Measurements from ENCODE around the gene PRM3. TPM values are rescaled to one million over a fixed set of nuclear protein-coding genes. Genes with fewer than 3 reads are reported as not detected.
A peak's percentile ranks its signal among the peaks of the same experiment; 100 is the strongest.
"Not testable (repeated sequence)": the region's sequence is repeated elsewhere in the genome, so short reads cannot be mapped to it uniquely, and the experiment has no call there.

Gene PRM3
- total RNA-seq, 1 donor from 2014 or later, result not detected

GRCh38 chr16:11303405-11304138, 30.1 kb upstream of the PRM3 start:
- DNase-seq (ENCODE audit: low spot score), result no peak

- DNase-seq (ENCODE audit: low spot score), result no peak
These were observed 29.5 kb upstream of the PRM3 start for GRCh38 chr16:11302977-11303376.

GRCh38 chr16:11301645-11302501, 28.4 kb upstream of the PRM3 start:
- DNase-seq (ENCODE audit: low spot score), result no peak

GRCh38 chr16:11300560-11300892, 27.1 kb upstream of the PRM3 start:
- DNase-seq (ENCODE audit: low spot score), result no peak

- DNase-seq (ENCODE audit: low spot score), result no peak
These were observed 26.6 kb upstream of the PRM3 start for GRCh38 chr16:11299865-11300559.

- DNase-seq (ENCODE audit: low spot score), result not testable (repeated sequence)
These were observed 25.6 kb upstream of the PRM3 start for GRCh38 chr16:11298950-11299547.

- no peak for DNase-seq (ENCODE audit: low spot score)
These were observed 24.9 kb upstream of the PRM3 start for GRCh38 chr16:11298143-11298900.

- peak; percentile 60 for DNase-seq (ENCODE audit: low spot score)
These were observed 24.2 kb upstream of the PRM3 start for GRCh38 chr16:11297492-11298142.

GRCh38 chr16:11296706-11297491, 23.5 kb upstream of the PRM3 start:
- DNase-seq (ENCODE audit: low spot score), result no peak

- DNase-seq (ENCODE audit: low spot score), result no peak
These were observed 22.9 kb upstream of the PRM3 start for GRCh38 chr16:11296351-11296705.

GRCh38 chr16:11295672-11296071, 22.2 kb upstream of the PRM3 start:
- no peak for DNase-seq (ENCODE audit: low spot score)

- no peak for DNase-seq (ENCODE audit: low spot score)
These were observed 18.8 kb upstream of the PRM3 start for GRCh38 chr16:11292076-11292748.

GRCh38 chr16:11291091-11291703, 17.8 kb upstream of the PRM3 start:
- DNase-seq (ENCODE audit: low spot score), result no peak

GRCh38 chr16:11290102-11290893, 16.9 kb upstream of the PRM3 start:
- no peak for DNase-seq (ENCODE audit: low spot score)

GRCh38 chr16:11289696-11290095, 16.3 kb upstream of the PRM3 start:
- DNase-seq (ENCODE audit: low spot score), result not testable (repeated sequence)

- no peak for DNase-seq (ENCODE audit: low spot score)
These were observed 15.8 kb upstream of the PRM3 start for GRCh38 chr16:11289202-11289601.

GRCh38 chr16:11285842-11286241, 12.4 kb upstream of the PRM3 start:
- DNase-seq (ENCODE audit: low spot score), result no peak

- no peak for DNase-seq (ENCODE audit: low spot score)
These were observed 10.4 kb upstream of the PRM3 start for GRCh38 chr16:11283820-11284248.

All from mucosa of gallbladder (tissue), 1 donor.